IPS-20b (cell line): ENCODE results near the gene CHERP.
"Not testable (repeated sequence)": the region's sequence is repeated elsewhere in the genome, so short reads cannot be mapped to it uniquely, and the experiment has no call there.

Experiments used
- H3K27ac ChIP-seq: one replicate; pipeline ENCODE4 v1.5.1; 2013; ENCODE audit warnings: low read length
- H3K27me3 ChIP-seq: 2 replicates; pipeline ENCODE4 v1.6.1; 2013; ENCODE audit warnings: mild to moderate bottlenecking, low read length, inconsistent platforms; ENCODE audit not compliant: insufficient read depth
- H3K36me3 ChIP-seq: 2 replicates; pipeline ENCODE4 v1.6.1; 2013; ENCODE audit warnings: low read depth, mild to moderate bottlenecking, inconsistent platforms, low read length, moderate library complexity; ENCODE audit not compliant: insufficient read depth
- H3K4me1 ChIP-seq: 2 replicates; pipeline ENCODE4 v1.6.1; 2013; ENCODE audit warnings: mild to moderate bottlenecking, control low read depth, inconsistent platforms, low read length, moderate library complexity; ENCODE audit not compliant: insufficient read depth
- H3K4me3 ChIP-seq: 2 replicates; pipeline ENCODE4 v1.5.1; 2013; ENCODE audit warnings: mild to moderate bottlenecking, low read length, inconsistent platforms
- H3K9ac ChIP-seq: 2 replicates; pipeline ENCODE4 v1.6.1; 2013; ENCODE audit warnings: low read depth, mild to moderate bottlenecking, inconsistent platforms, low read length, moderate library complexity
- H3K9me3 ChIP-seq: 2 replicates; pipeline ENCODE4 v1.6.1; 2013; ENCODE audit warnings: mild to moderate bottlenecking, low read depth, low read length, inconsistent platforms; ENCODE audit not compliant: insufficient read depth

Gene CHERP

DNA sequence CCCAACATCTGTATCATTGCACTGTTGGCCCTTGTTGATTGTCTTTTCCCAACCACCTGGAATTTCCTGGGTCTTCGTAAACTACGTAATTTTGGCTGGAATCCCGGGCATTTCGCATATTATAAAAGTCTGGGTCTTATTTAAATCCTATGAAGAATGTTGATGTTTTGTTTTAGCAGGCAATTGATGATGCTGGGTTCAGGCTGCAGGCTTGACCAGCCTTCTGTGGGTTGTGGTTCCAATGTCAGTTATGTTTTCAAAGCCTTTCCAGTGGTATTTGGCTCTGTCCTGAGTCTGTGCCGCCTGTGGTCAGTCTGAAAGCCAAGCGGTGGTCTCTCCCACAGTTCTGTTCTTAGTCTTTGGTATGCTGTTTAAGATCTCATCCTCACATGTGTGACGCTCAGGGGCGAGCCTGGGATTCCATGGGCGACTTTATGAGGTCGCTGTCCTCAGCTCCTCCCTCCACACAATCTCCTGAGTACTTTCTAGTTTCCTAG is 17.6 kb upstream of the CHERP start:
- Histone ChIP-seq H3K27me3 (no peaks in the 10 kb centered on the region), H3K36me3 (peaks cover 66% of the 10 kb centered on the region), H3K9ac (no peak overlapping the region), H3K9me3 (no peaks in the 10 kb centered on the region), H3K4me1 (no peaks in the 10 kb centered on the region), H3K4me3 (no peak overlapping the region), H3K27ac (no peak overlapping the region)

DNA sequence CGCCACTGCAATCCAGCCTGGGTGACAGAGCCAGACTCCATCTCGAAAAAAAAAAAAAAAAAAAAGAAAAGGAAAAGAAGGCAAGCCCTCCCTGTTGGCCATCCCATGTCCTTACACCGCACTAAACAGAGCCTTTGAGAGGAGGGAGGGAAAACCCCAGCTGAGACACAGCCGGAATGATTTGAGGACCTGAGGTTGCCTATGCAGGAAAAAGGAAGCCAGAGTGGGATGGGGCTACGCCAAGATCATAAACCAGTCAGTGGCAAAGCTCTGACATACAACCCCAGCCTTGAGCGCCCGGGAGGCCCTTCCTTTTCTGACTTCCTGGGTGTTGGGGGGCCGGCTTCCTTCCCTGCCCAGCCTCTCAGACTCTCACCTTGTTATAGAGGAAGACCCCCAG is 12.5 kb upstream of the CHERP start:
- H3K27ac ChIP-seq, result no peak overlapping the region
- no peaks in the 10 kb centered on the region for H3K27me3 ChIP-seq
- H3K36me3 ChIP-seq, result peaks cover 53% of the 10 kb centered on the region
- H3K9ac ChIP-seq, result no peak overlapping the region
- H3K9me3 ChIP-seq, result no peaks in the 10 kb centered on the region
- no peak overlapping the region for H3K4me3 ChIP-seq
- no peaks in the 10 kb centered on the region for H3K4me1 ChIP-seq

- peaks cover 43% of the 10 kb centered on the region for H3K36me3 ChIP-seq
These were observed 9.7 kb upstream of the CHERP start for GRCh38 chr19:16551902-16552301.

DNA sequence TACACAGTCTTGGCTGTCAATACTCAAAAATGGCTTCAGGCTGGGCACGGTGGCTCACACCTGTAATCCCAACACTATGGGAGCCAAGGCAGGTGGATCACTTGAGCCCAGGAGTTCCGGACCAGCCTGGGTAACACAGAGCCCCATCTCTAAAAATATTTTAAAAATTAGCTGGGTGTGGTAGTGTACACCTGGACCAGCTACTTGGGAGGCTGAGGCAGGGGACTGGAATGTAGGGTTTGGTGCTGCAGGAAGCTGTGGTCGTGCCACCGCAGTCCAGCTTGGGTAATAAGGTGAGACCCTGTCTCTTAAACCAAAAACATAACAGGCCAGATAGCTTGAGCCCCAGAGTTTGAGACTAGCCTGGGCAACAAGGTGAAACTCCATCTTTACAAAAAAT is 6.7 kb upstream of the CHERP start:
- Histone ChIP-seq H3K4me3 (no peak overlapping the region), H3K36me3 (peaks cover 18% of the 10 kb centered on the region), H3K27ac (no peak overlapping the region), H3K9me3 (no peaks in the 10 kb centered on the region), H3K4me1 (no peaks in the 10 kb centered on the region), H3K9ac (no peak overlapping the region), H3K27me3 (no peaks in the 10 kb centered on the region)

More at GRCh38 chr19:16551902-16552301, 9.7 kb upstream of the CHERP start:
- not testable (repeated sequence) for H3K27ac ChIP-seq, H3K4me1 ChIP-seq, H3K9ac ChIP-seq, H3K4me3 ChIP-seq, H3K9me3 ChIP-seq, H3K27me3 ChIP-seq

- H3K4me1 ChIP-seq, result peaks cover 6% of the 10 kb centered on the region
- H3K4me3 ChIP-seq, result no peak overlapping the region
- H3K9ac ChIP-seq, result no peak overlapping the region
- H3K27ac ChIP-seq, result no peak overlapping the region
- H3K27me3 ChIP-seq, result no peaks in the 10 kb centered on the region
- H3K36me3 ChIP-seq, result peaks cover 17% of the 10 kb centered on the region
- H3K9me3 ChIP-seq, result no peaks in the 10 kb centered on the region
These were observed 2.4 kb upstream of the CHERP start for GRCh38 chr19:16544473-16545231.

DNA sequence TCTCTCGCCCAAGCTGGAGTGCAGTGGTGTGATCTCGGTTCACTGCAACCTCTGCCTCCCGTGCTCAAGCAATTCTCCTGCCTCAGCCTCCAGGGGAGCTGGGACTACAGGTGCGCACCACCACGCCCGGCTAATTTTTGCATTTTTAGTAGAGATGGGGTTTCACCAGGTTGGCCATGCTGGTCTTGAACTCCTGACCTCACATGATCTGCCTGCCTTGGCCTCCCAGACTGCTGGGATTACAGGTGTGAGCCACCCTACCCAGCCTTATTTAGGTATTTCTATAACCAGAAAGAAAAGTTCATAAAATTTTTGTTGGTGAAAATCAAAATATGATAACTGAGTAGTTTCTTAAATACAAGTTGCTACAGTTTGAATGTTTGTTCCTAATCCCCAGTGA is 1.5 kb upstream of the CHERP start:
- not testable (repeated sequence) for H3K27me3 ChIP-seq, H3K9me3 ChIP-seq, H3K27ac ChIP-seq, H3K4me1 ChIP-seq
- H3K9ac ChIP-seq, result peak overlapping the region; percentile 92; the same call in 1 of the 2 replicates
- H3K36me3 ChIP-seq, result peaks cover 23% of the 10 kb centered on the region
- H3K4me3 ChIP-seq, result peak overlapping the region; percentile 85; the same call in 1 of the 2 replicates

- Histone ChIP-seq H3K27ac (peak overlapping the region; percentile 62), H3K27me3 (no peaks in the 10 kb centered on the region), H3K4me1 (peaks cover 6% of the 10 kb centered on the region), H3K36me3 (peaks cover 28% of the 10 kb centered on the region), H3K9me3 (no peaks in the 10 kb centered on the region), H3K4me3 (peak overlapping the region; percentile 85), H3K9ac (peak overlapping the region; percentile 92)
These were observed 754 bp upstream of the CHERP start for GRCh38 chr19:16542910-16543472.

GRCh38 chr19:16541526-16542044 is 652 bp downstream of the CHERP start:
- no peaks in the 10 kb centered on the region for H3K9me3 ChIP-seq
- H3K4me1 ChIP-seq, result peaks cover 6% of the 10 kb centered on the region
- H3K36me3 ChIP-seq, result peaks cover 42% of the 10 kb centered on the region
- no peak overlapping the region for H3K27ac ChIP-seq
- H3K9ac ChIP-seq, result peak overlapping the region; percentile 92
- peak overlapping the region; percentile 85 for H3K4me3 ChIP-seq
- H3K27me3 ChIP-seq, result no peaks in the 10 kb centered on the region

- no peaks in the 10 kb centered on the region for H3K9me3 ChIP-seq
- no peaks in the 10 kb centered on the region for H3K27me3 ChIP-seq
- peaks cover 6% of the 10 kb centered on the region for H3K4me1 ChIP-seq
- peak overlapping the region; percentile 85 for H3K4me3 ChIP-seq
- no peak overlapping the region for H3K27ac ChIP-seq
- peaks cover 48% of the 10 kb centered on the region for H3K36me3 ChIP-seq
- H3K9ac ChIP-seq, result peak overlapping the region; percentile 92
These were observed 1.3 kb downstream of the CHERP start for GRCh38 chr19:16540948-16541347.

DNA sequence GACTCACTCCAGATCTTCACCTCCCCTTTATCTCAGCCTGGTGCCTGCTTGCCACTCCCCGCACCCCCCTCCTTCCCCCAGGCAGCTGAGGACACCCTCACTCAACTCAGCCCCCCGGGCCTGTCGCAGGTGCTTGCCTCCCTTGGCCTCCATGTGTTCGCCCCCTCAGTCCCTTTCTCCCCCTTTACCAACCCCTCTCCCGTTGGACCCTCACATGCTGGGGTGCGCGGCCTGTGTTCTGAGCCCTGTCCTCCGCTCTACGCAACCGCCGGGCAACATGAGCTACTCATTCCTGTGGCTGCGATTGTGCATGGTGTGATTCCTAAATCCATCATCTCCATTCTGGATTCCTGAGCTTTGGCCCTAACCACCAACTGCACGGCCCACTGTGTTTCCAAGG is 5.1 kb downstream of the CHERP start:
- Histone ChIP-seq H3K9ac (no peak overlapping the region), H3K9me3 (no peaks in the 10 kb centered on the region), H3K27me3 (no peaks in the 10 kb centered on the region), H3K4me1 (peaks cover 6% of the 10 kb centered on the region), H3K27ac (no peak overlapping the region), H3K36me3 (peaks cover 86% of the 10 kb centered on the region), H3K4me3 (no peak overlapping the region)

DNA sequence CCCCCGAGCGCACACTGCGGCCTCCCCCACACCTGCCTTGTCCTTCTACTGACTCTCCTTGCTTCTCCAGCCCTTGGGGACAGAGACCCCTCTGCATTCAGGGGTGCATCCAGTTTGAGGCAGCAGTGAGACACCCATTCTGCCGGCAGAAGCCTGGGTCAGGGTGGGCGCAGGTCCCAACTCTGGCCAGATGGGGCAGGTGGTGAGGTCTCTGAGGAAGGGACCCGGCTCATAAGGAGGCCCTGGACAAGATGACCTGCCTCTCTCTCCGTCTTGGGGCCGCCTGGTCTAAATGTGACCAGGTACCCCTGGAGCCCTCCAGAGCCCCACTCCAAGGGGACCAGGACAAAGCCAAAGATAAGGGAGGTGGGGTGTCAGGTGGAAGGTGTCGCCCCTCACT is 6.1 kb downstream of the CHERP start:
- no peak overlapping the region for H3K27ac ChIP-seq
- H3K9me3 ChIP-seq, result no peaks in the 10 kb centered on the region
- H3K4me1 ChIP-seq, result peaks cover 3% of the 10 kb centered on the region
- H3K27me3 ChIP-seq, result no peaks in the 10 kb centered on the region
- H3K36me3 ChIP-seq, result peaks cover 94% of the 10 kb centered on the region
- no peak overlapping the region for H3K4me3 ChIP-seq
- H3K9ac ChIP-seq, result no peak overlapping the region

GRCh38 chr19:16535381-16535780 is 6.9 kb downstream of the CHERP start:
- peaks cover 94% of the 10 kb centered on the region for H3K36me3 ChIP-seq
- no peak overlapping the region for H3K4me3 ChIP-seq
- no peak overlapping the region for H3K9ac ChIP-seq
- no peaks in the 10 kb centered on the region for H3K9me3 ChIP-seq
- no peaks in the 10 kb centered on the region for H3K27me3 ChIP-seq
- H3K4me1 ChIP-seq, result no peaks in the 10 kb centered on the region
- H3K27ac ChIP-seq, result no peak overlapping the region
